VCaP (cell line): ENCODE results near the gene PTCD2.

Source experiments
- H3K27ac ChIP-seq: fragments of 450-650 bp; 2 replicates; pipeline ENCODE4 v1.5.1; 2017
- CTCF ChIP-seq: fragments of 450-650 bp; conservative IDR thresholded peaks from 2 replicates; pipeline ENCODE4 v1.5.1; 2017; ENCODE audit warnings: mild to moderate bottlenecking, moderate library complexity

Gene PTCD2

GRCh38 chr5:72407078-72407477 lies 86.9 kb downstream of the PTCD2 start:
- no peak for TF ChIP-seq CTCF
- H3K27ac ChIP-seq = no peak overlapping the region

GRCh38 chr5:72407541-72407940 lies 87.4 kb downstream of the PTCD2 start:
- H3K27ac ChIP-seq = no peak overlapping the region
- TF ChIP-seq CTCF = no peak

DNA sequence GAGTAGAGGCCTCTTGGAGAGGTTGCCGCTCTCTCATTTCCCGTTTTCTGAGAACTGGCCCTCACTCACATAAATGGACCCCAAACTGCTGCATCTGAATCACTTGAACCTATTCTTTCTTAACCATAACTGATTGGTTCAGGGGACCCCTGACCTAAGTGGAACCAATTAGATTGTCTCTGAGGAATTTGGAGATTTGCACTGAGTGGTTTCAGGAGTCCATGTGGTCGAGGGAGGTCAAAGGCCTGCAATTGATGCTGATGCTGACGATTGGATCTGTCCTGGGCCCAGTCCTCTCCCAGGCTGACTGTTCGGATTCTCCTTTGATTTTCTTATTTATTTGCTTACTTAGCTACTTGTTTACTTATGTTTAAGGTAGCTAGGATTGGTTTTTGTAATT lies 88.0 kb downstream of the PTCD2 start:
- no peak for TF ChIP-seq CTCF
- H3K27ac ChIP-seq = no peak overlapping the region

GRCh38 chr5:72408603-72409002 lies 88.4 kb downstream of the PTCD2 start:
- TF ChIP-seq CTCF = no peak

GRCh38 chr5:72410688-72411295 lies 90.6 kb downstream of the PTCD2 start:
- TF ChIP-seq CTCF = no peak
- H3K27ac ChIP-seq = no peak overlapping the region

More at GRCh38 chr5:72408603-72409002, 88.4 kb downstream of the PTCD2 start:
- H3K27ac ChIP-seq = no peak overlapping the region

DNA sequence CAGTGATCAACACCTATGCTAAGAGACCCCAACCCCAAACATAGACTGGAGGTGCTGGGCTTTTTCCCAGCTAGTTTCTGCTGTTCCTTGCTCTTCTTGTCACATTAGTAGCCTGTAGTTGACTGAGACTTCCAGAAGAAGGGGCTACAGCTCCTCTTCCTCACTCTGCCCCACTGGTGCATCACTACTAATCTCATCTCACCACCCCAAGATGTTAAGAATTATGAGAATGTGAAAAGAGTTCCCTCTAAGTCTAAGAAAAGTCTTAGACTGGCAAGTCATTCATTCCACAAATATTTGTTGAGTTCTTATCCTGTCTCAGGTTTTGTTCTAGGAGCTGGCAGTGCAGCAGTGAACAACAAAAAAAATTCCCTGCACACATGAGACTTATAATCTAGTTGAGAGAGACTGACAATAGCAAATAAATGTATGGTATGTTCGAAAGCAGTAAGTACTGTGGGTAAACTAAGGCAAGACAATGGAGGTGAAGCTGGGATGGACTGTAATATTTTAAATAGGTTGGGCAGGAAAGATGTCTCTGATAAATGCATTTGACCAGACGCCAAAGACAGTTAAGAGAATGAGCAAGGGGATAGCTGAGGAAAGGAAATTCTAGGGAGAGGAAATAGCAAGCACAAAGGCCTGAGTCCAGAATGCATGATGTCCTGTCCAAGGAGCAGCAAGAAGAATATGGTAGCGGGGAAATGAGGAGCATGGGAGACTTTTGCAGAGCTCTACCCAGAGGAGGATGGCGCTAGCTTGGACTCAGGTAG lies 92.3 kb downstream of the PTCD2 start:
- TF ChIP-seq CTCF = no peak
- no peak overlapping the region for H3K27ac ChIP-seq

DNA sequence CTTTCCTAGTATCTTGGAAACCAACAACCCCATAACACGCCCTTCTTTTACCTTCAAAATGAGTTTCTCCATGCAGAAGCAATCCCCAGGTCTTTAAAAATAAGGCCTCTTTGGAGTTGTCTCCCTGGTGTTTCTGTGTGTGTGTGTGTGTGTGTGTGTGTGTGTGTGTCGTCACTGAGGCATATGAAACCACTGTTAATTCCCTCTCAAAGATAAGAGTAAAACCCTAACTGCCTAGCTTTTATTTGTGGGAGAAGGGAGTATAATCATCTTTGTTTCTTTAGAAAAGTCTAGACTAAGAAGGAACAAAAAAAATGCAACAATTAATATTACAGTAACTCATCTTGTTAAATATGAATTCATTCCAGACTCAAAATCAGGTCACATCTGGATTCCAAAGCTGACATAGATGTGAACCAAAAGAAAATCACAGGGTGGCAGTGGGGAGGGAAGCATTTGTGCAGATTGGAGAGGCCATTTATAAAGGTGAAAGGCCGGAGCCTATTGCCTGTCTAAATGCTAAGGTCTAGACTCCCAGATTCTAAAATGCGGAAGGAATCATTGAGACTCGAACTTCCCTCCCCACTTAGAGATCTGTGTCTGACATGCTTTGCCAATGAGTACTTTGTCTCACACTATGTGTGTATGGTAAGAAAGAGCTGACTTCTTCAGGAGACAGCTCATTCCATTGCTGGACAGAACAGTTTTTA lies 95.6 kb downstream of the PTCD2 start:
- TF ChIP-seq CTCF = no peak

More for the DNA sequence above, 95.6 kb downstream of the PTCD2 start:
- no peak overlapping the region for H3K27ac ChIP-seq
